Measurements from ENCODE around the gene ROCK2.

DNA sequence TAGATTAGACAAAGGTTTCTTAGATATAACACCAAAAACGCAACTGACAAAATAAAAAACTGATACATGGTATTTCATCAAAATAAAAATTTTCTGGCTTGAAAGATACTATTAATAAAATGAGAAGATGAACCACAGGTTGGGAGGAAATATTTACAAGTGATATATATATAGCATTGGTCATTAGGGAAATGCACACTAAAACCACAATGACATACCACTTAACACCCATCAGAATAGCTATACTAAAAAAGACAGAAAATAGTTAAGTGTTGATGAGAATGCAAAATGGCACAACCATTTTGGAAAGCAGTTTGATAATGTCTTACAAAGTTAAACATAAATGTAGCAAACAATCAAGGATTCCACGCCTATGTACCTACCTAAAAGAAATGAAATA is 105.3 kb downstream of the ROCK2 start:
- TF ChIP-seq, protein P1, sequence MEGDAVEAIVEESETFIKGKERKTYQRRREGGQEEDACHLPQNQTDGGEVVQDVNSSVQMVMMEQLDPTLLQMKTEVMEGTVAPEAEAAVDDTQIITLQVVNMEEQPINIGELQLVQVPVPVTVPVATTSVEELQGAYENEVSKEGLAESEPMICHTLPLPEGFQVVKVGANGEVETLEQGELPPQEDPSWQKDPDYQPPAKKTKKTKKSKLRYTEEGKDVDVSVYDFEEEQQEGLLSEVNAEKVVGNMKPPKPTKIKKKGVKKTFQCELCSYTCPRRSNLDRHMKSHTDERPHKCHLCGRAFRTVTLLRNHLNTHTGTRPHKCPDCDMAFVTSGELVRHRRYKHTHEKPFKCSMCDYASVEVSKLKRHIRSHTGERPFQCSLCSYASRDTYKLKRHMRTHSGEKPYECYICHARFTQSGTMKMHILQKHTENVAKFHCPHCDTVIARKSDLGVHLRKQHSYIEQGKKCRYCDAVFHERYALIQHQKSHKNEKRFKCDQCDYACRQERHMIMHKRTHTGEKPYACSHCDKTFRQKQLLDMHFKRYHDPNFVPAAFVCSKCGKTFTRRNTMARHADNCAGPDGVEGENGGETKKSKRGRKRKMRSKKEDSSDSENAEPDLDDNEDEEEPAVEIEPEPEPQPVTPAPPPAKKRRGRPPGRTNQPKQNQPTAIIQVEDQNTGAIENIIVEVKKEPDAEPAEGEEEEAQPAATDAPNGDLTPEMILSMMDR (conservative IDR thresholded peaks at IDR 0.05; ENCODE audit: low read length): no peak
- TF ChIP-seq EZH2phosphoT487 (IDR thresholded peaks at IDR 0.05; ENCODE audit: borderline replicate concordance): no peak

All from Loucy (cell line).